Hematopoietic multipotent progenitor cell treated with erythropoietin and hydrocortisone succinate and interleukin-3 and kit ligand, for 15 days (in vitro differentiated cells): Measurements from ENCODE around the gene CDH4.

Experiments
- DNase-seq: peaks from one replicate; pipeline ENCODE4 v3.0.0-alpha.2; 2015; ENCODE audit warnings: low spot score

Gene CDH4

GRCh38 chr20:61490721-61491120 lies 238.7 kb downstream of the CDH4 start:
- no peak for DNase-seq

- DNase-seq = no peak
Observed at GRCh38 chr20:61492065-61492464, 240.0 kb downstream of the CDH4 start.

GRCh38 chr20:61493798-61494305 lies 241.8 kb downstream of the CDH4 start:
- DNase-seq = no peak

- no peak for DNase-seq
Observed at GRCh38 chr20:61494763-61495575, 242.9 kb downstream of the CDH4 start.

- no peak for DNase-seq
Observed at GRCh38 chr20:61497029-61497627, 245.1 kb downstream of the CDH4 start.

GRCh38 chr20:61499859-61500554 lies 247.9 kb downstream of the CDH4 start:
- no peak for DNase-seq

- DNase-seq = no peak
Observed at GRCh38 chr20:61500791-61501321, 248.8 kb downstream of the CDH4 start.

- no peak for DNase-seq
Observed at GRCh38 chr20:61502433-61502832, 250.4 kb downstream of the CDH4 start.

- DNase-seq = no peak
Observed at GRCh38 chr20:61503106-61503505, 251.0 kb downstream of the CDH4 start.

- no peak for DNase-seq
Observed at GRCh38 chr20:61505508-61505907, 253.4 kb downstream of the CDH4 start.

- DNase-seq = no peak
Observed at GRCh38 chr20:61507778-61508177, 255.7 kb downstream of the CDH4 start.

- DNase-seq = no peak
Observed at GRCh38 chr20:61508301-61509096, 256.4 kb downstream of the CDH4 start.

GRCh38 chr20:61510778-61511330 lies 258.8 kb downstream of the CDH4 start:
- no peak for DNase-seq

- DNase-seq = no peak
Observed at GRCh38 chr20:61512475-61512874, 260.4 kb downstream of the CDH4 start.

GRCh38 chr20:61513124-61514017 lies 261.3 kb downstream of the CDH4 start:
- DNase-seq = no peak

- DNase-seq = no peak
Observed at GRCh38 chr20:61514018-61514365, 261.9 kb downstream of the CDH4 start.

- no peak for DNase-seq
Observed at GRCh38 chr20:61514396-61514795, 262.3 kb downstream of the CDH4 start.

- DNase-seq = no peak
Observed at GRCh38 chr20:61514805-61515505, 262.9 kb downstream of the CDH4 start.

GRCh38 chr20:61515922-61516321 lies 263.9 kb downstream of the CDH4 start:
- no peak for DNase-seq
